Liver (tissue), 3 donors: ENCODE results near the gene IL1RAPL1.

Source experiments
- EGR1 ChIP-seq, 2 donors: IDR thresholded peaks; 2 replicates each; pipeline ENCODE4 v1.6.1; 2016 to 2018; ENCODE audit warnings: antibody characterized with exemption in 2 of 2, low read depth in 2 of 2
- GABPA ChIP-seq, 2 donors: IDR thresholded peaks in 1 of 2; conservative IDR thresholded peaks in 1 of 2; 2 replicates each; pipeline ENCODE4 v1.6.1; 2016; ENCODE audit warnings: antibody characterized with exemption in 2 of 2, mild to moderate bottlenecking in 1 of 2, moderate library complexity in 1 of 2
- HNF4G ChIP-seq: IDR thresholded peaks from 2 replicates; pipeline ENCODE4 v1.6.1; 2016; ENCODE audit warnings: antibody characterized with exemption
- REST ChIP-seq: IDR thresholded peaks from 2 replicates; pipeline ENCODE4 v1.6.1; 2016; ENCODE audit warnings: antibody characterized with exemption, mild to moderate bottlenecking
- SP1 ChIP-seq: IDR thresholded peaks from 2 replicates; pipeline ENCODE4 v1.6.1; 2018; ENCODE audit warnings: antibody characterized with exemption, mild to moderate bottlenecking
- TAF1 ChIP-seq: conservative IDR thresholded peaks from 2 replicates; pipeline ENCODE4 v1.6.1; 2016; ENCODE audit warnings: antibody characterized with exemption, mild to moderate bottlenecking
- TF ChIP-seq, protein P1 (sequence below): fragments of 150-350 bp; IDR thresholded peaks from 2 replicates; pipeline ENCODE4 v1.5.1; 2017; ENCODE audit warnings: improper control_type of control experiment, low read depth, low read length; ENCODE audit not compliant: missing input control
- TF ChIP-seq, protein P2 (sequence below): IDR thresholded peaks from 2 replicates; pipeline ENCODE4 v1.6.1; 2016; ENCODE audit warnings: antibody characterized with exemption
- donor health status: healthy.
- donor health status: healthy.

GRCh38 chrX:29107231-29107630, 520.0 kb downstream of the IL1RAPL1 start:
- TF ChIP-seq, protein P1, sequence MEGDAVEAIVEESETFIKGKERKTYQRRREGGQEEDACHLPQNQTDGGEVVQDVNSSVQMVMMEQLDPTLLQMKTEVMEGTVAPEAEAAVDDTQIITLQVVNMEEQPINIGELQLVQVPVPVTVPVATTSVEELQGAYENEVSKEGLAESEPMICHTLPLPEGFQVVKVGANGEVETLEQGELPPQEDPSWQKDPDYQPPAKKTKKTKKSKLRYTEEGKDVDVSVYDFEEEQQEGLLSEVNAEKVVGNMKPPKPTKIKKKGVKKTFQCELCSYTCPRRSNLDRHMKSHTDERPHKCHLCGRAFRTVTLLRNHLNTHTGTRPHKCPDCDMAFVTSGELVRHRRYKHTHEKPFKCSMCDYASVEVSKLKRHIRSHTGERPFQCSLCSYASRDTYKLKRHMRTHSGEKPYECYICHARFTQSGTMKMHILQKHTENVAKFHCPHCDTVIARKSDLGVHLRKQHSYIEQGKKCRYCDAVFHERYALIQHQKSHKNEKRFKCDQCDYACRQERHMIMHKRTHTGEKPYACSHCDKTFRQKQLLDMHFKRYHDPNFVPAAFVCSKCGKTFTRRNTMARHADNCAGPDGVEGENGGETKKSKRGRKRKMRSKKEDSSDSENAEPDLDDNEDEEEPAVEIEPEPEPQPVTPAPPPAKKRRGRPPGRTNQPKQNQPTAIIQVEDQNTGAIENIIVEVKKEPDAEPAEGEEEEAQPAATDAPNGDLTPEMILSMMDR = no peak
- TF ChIP-seq HNF4G (no peak), GABPA (IDR thresholded peaks at IDR 0.05 in 1 of 2, conservative IDR thresholded peaks at IDR 0.05 in 1 of 2) (no peak), TAF1 (no peak), REST (no peak), EGR1 (IDR thresholded peaks at IDR 0.05; ENCODE audit: low read depth in 2 of 2) (no peak), SP1 (no peak)
- TF ChIP-seq, protein P2, sequence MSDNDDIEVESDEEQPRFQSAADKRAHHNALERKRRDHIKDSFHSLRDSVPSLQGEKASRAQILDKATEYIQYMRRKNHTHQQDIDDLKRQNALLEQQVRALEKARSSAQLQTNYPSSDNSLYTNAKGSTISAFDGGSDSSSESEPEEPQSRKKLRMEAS = no peak
